Cortex of kidney (tissue), 1 donor: Measurements from ENCODE around the gene CTDP1.

Experiments
- DNase-seq: peaks from one replicate; lab custom pipeline; 2025; lab: John Stamatoyannopoulos, UW

CTDP1 gene

GRCh38 chr18:79644666-79645057, 34.9 kb upstream of the CTDP1 start:
- no peak for DNase-seq

- no peak for DNase-seq
Observed at GRCh38 chr18:79645291-79645983, 34.2 kb upstream of the CTDP1 start.

GRCh38 chr18:79647307-79647706, 32.3 kb upstream of the CTDP1 start:
- no peak for DNase-seq

GRCh38 chr18:79650959-79651358, 28.6 kb upstream of the CTDP1 start:
- DNase-seq = no peak

GRCh38 chr18:79657342-79657996, 22.1 kb upstream of the CTDP1 start:
- DNase-seq = no peak

- no peak for DNase-seq
Observed at GRCh38 chr18:79658366-79658765, 21.2 kb upstream of the CTDP1 start.

GRCh38 chr18:79659733-79660132, 19.9 kb upstream of the CTDP1 start:
- no peak for DNase-seq

GRCh38 chr18:79662034-79662433, 17.6 kb upstream of the CTDP1 start:
- no peak for DNase-seq

- no peak for DNase-seq
Observed at GRCh38 chr18:79662439-79662838, 17.2 kb upstream of the CTDP1 start.

- DNase-seq = no peak
Observed at GRCh38 chr18:79664525-79665125, 15.0 kb upstream of the CTDP1 start.

GRCh38 chr18:79668203-79668602, 11.4 kb upstream of the CTDP1 start:
- DNase-seq = no peak

GRCh38 chr18:79672490-79673276, 6.9 kb upstream of the CTDP1 start:
- DNase-seq = no peak

GRCh38 chr18:79677221-79677620, 2.4 kb upstream of the CTDP1 start:
- DNase-seq = no peak

- DNase-seq = no peak
Observed at GRCh38 chr18:79677840-79678239, 1.8 kb upstream of the CTDP1 start.

GRCh38 chr18:79678665-79679551, 695 bp upstream of the CTDP1 start:
- DNase-seq = peak; percentile 75

- DNase-seq = no peak
Observed at GRCh38 chr18:79680100-79680879, 687 bp downstream of the CTDP1 start.

GRCh38 chr18:79680891-79681339, 1.3 kb downstream of the CTDP1 start:
- no peak for DNase-seq

GRCh38 chr18:79681484-79682387, 2.1 kb downstream of the CTDP1 start:
- no peak for DNase-seq

- DNase-seq = no peak
Observed at GRCh38 chr18:79682481-79682880, 2.9 kb downstream of the CTDP1 start.
